ENCODE data around the gene NEURL4.

Gene NEURL4

GRCh38 chr17:7290685-7291084 lies 38.5 kb downstream of the NEURL4 start:
- no peak overlapping the region for H3K4me3 ChIP-seq (replicated peaks; ENCODE audit: low read depth, low read length)
- DNase-seq (ENCODE audit: extremely low read depth, low read depth) = no peak
- no peak for TF ChIP-seq CTCF (IDR thresholded peaks at IDR 0.05; ENCODE audit: low read depth, low read length, missing control alignments)

GRCh38 chr17:7290166-7290565 lies 39.0 kb downstream of the NEURL4 start:
- no peak for TF ChIP-seq CTCF (IDR thresholded peaks at IDR 0.05; ENCODE audit: low read depth, low read length, missing control alignments)
- no peak overlapping the region for H3K4me3 ChIP-seq (replicated peaks; ENCODE audit: low read depth, low read length)
- no peak for DNase-seq (ENCODE audit: extremely low read depth, low read depth)

GRCh38 chr17:7289256-7290032 lies 39.7 kb downstream of the NEURL4 start:
- TF ChIP-seq CTCF (IDR thresholded peaks at IDR 0.05; ENCODE audit: low read depth, low read length, missing control alignments) = no peak
- H3K4me3 ChIP-seq (replicated peaks; ENCODE audit: low read depth, low read length) = no peak overlapping the region
- DNase-seq (ENCODE audit: extremely low read depth, low read depth) = no peak

GRCh38 chr17:7285679-7286078 lies 43.5 kb downstream of the NEURL4 start:
- TF ChIP-seq CTCF (IDR thresholded peaks at IDR 0.05; ENCODE audit: low read depth, low read length, missing control alignments) = no peak
- DNase-seq (ENCODE audit: extremely low read depth, low read depth) = no peak
- no peak overlapping the region for H3K4me3 ChIP-seq (replicated peaks; ENCODE audit: low read depth, low read length)

GRCh38 chr17:7284911-7285310 lies 44.2 kb downstream of the NEURL4 start:
- H3K4me3 ChIP-seq (replicated peaks; ENCODE audit: low read depth, low read length) = no peak overlapping the region
- TF ChIP-seq CTCF (IDR thresholded peaks at IDR 0.05; ENCODE audit: low read depth, low read length, missing control alignments) = no peak
- no peak for DNase-seq (ENCODE audit: extremely low read depth, low read depth)

GRCh38 chr17:7283471-7284216 lies 45.5 kb downstream of the NEURL4 start:
- no peak for TF ChIP-seq CTCF (IDR thresholded peaks at IDR 0.05; ENCODE audit: low read depth, low read length, missing control alignments)
- H3K4me3 ChIP-seq (replicated peaks; ENCODE audit: low read depth, low read length) = no peak overlapping the region
- DNase-seq (ENCODE audit: extremely low read depth, low read depth) = no peak

Data from HFF-Myc (cell line).